Thyroid gland (tissue), 4 donors: ENCODE data around the gene OR6C76.
"Not testable (repeated sequence)": the region's sequence is repeated elsewhere in the genome, so short reads cannot be mapped to it uniquely, and the experiment has no call there.

Source experiments
- POLR2A ChIP-seq, 2 donors: fragments of 450-650 bp; IDR thresholded peaks; one replicate each; pipeline ENCODE4 v1.6.1; 2017; ENCODE audit warnings: antibody characterized with exemption in 2 of 2, mild to moderate bottlenecking in 2 of 2, moderate library complexity in 1 of 2
- TF ChIP-seq, protein P1 (sequence below), 6 experiments: fragments of 200-600 bp in 3 of 6; fragments of 450-650 bp in 3 of 6; sonication (generic) in 3 of 6; IDR thresholded peaks; one replicate each; pipeline ENCODE4 v1.5.1; 2016 to 2019; ENCODE audit warnings: antibody characterized with exemption in 6 of 6, mild to moderate bottlenecking in 2 of 6, inconsistent platforms in 1 of 6, moderate library complexity in 1 of 6

- TF ChIP-seq, protein P1, sequence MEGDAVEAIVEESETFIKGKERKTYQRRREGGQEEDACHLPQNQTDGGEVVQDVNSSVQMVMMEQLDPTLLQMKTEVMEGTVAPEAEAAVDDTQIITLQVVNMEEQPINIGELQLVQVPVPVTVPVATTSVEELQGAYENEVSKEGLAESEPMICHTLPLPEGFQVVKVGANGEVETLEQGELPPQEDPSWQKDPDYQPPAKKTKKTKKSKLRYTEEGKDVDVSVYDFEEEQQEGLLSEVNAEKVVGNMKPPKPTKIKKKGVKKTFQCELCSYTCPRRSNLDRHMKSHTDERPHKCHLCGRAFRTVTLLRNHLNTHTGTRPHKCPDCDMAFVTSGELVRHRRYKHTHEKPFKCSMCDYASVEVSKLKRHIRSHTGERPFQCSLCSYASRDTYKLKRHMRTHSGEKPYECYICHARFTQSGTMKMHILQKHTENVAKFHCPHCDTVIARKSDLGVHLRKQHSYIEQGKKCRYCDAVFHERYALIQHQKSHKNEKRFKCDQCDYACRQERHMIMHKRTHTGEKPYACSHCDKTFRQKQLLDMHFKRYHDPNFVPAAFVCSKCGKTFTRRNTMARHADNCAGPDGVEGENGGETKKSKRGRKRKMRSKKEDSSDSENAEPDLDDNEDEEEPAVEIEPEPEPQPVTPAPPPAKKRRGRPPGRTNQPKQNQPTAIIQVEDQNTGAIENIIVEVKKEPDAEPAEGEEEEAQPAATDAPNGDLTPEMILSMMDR (IDR thresholded peaks at IDR 0.05), result not testable (repeated sequence)
- TF ChIP-seq POLR2A (IDR thresholded peaks at IDR 0.05), result not testable (repeated sequence)
Observed at GRCh38 chr12:55413498-55414388, 12.3 kb upstream of the OR6C76 start.
